K562 (cell line): Measurements from ENCODE around the gene IFRD1. TPM values are rescaled to one million over a fixed set of nuclear protein-coding genes. Genes with fewer than 3 reads are reported as not detected.

Experiments used
- ATAC-seq: fragments of 200-7000 bp; cut with Tn5 transposase; 3 replicates; pipeline ENCODE4 v1.9.1; 2020; ENCODE audit warnings: moderate library complexity
- BruUV-seq: library from RNA; stranded (reverse); fragments of 400-500 nt; replicated peaks from 2 replicates; lab custom pipeline; 2021; lab: Mats Ljungman, UMichigan
- CTCF ChIA-PET: fragments of 300-600 bp; formaldehyde crosslinking; extraction: SDS; loops from one replicate; lab custom pipeline; 2021; ENCODE audit warnings: low intra/inter-chr PET ratio; lab: Yijun Ruan, JAX
- POLR2A ChIA-PET: fragments of 300-600, 350-650 bp; sonication (Branson Sonifier 250); formaldehyde crosslinking; extraction: SDS; loops from one replicate; lab custom pipeline; 2021; ENCODE audit warnings: antibody characterized with exemption, inconsistent platforms; lab: Yijun Ruan, JAX
- DNase-seq, 4 experiments: peaks; one replicate each; pipeline versions ENCODE4 v3.0.0 to v3.0.0-alpha.2; 2011 to 2018; ENCODE audit warnings: low spot score in 3 of 4, mixed read lengths in 3 of 4; ENCODE audit errors: extremely low read depth in 1 of 4
- FAIRE-seq: peaks from 2 replicates; lab custom pipeline; 2011; peaks lifted over from hg19 to GRCh38; lab: Jason Lieb, UNC
- H2AFZ ChIP-seq: 2 replicates; pipeline ENCODE4 v1.6.0; 2011; ENCODE audit warnings: low read depth, low read length, control low read depth, inconsistent platforms
- H3K27ac ChIP-seq: fragments of 200-600 bp; 3 replicates; pipeline ENCODE4 v1.8.0; 2011; ENCODE audit warnings: low read depth, mild to moderate bottlenecking, control low read depth, inconsistent platforms, low read length, moderate library complexity, mixed read lengths; ENCODE audit errors: extremely low read depth
- H3K27me3 ChIP-seq, 2 experiments: fragments of 300-600 bp in 1 of 2; 2 replicates in 1 of 2; 3 replicates in 1 of 2; pipeline versions ENCODE4 v1.6.0 to v1.8.0; 2011; ENCODE audit warnings: inconsistent platforms in 2 of 2, low read length in 2 of 2, mild to moderate bottlenecking in 1 of 2, mixed read lengths in 1 of 2, moderate library complexity in 1 of 2; ENCODE audit not compliant: control insufficient read depth in 2 of 2, insufficient read depth in 2 of 2
- H3K36me3 ChIP-seq: fragments of 300-600 bp; 3 replicates; pipeline ENCODE4 v1.8.0; 2011; ENCODE audit warnings: mild to moderate bottlenecking, low read length, inconsistent platforms; ENCODE audit not compliant: control insufficient read depth, insufficient read depth
- H3K4me1 ChIP-seq, 2 experiments: fragments of 200-600 bp in 1 of 2; replicated peaks in 1 of 2; 2 replicates in 1 of 2; 3 replicates in 1 of 2; pipeline versions ENCODE4 v1.5.1 to v1.8.0; 2011; ENCODE audit warnings: inconsistent platforms in 2 of 2, low read length in 2 of 2, mild to moderate bottlenecking in 1 of 2, mixed read lengths in 1 of 2, moderate library complexity in 1 of 2; ENCODE audit not compliant: control insufficient read depth in 2 of 2, insufficient read depth in 2 of 2
- H3K4me2 ChIP-seq: 2 replicates; pipeline ENCODE4 v1.6.1; 2011; ENCODE audit warnings: low read length, control low read depth, inconsistent platforms, mixed read lengths; ENCODE audit not compliant: insufficient read depth
- H3K4me3 ChIP-seq: fragments of 200-600 bp; sonication (generic), shearing (Covaris generic); 2 replicates; pipeline ENCODE4 v1.5.1; 2016; ENCODE audit warnings: control low read depth, inconsistent platforms
- H3K79me2 ChIP-seq: fragments of 200-600 bp; 3 replicates; pipeline ENCODE4 v1.8.0; 2011; ENCODE audit warnings: low read length, inconsistent platforms; ENCODE audit not compliant: control insufficient read depth, insufficient read depth
- H3K9ac ChIP-seq, 2 experiments: 2 replicates each; pipeline versions ENCODE4 v1.6.0 to v1.6.1; 2011; ENCODE audit warnings: low read depth in 2 of 2, low read length in 2 of 2, control low read depth in 1 of 2, inconsistent platforms in 1 of 2, mild to moderate bottlenecking in 1 of 2, mixed read lengths in 1 of 2; ENCODE audit not compliant: insufficient read depth in 1 of 2
- H3K9me1 ChIP-seq: one replicate; pipeline ENCODE4 v1.6.0; 2011; ENCODE audit warnings: inconsistent platforms, mild to moderate bottlenecking, low read length, moderate library complexity; ENCODE audit not compliant: control insufficient read depth, insufficient read depth
- H3K9me3 ChIP-seq: replicated peaks from 2 replicates; pipeline ENCODE4 v1.5.1; 2011; ENCODE audit warnings: low read depth, low read length, inconsistent platforms; ENCODE audit not compliant: control insufficient read depth, insufficient read depth
- H4K20me1 ChIP-seq: replicated peaks from 2 replicates; pipeline ENCODE4 v1.6.1; 2011; ENCODE audit warnings: low read length, inconsistent platforms, mixed read lengths; ENCODE audit not compliant: control insufficient read depth, insufficient read depth
- BHLHE40 ChIP-seq: IDR thresholded peaks from 2 replicates; pipeline ENCODE4 v1.6.1; 2011; ENCODE audit warnings: low read length, improper control_type of control experiment
- BRF1 ChIP-seq: IDR thresholded peaks from 3 replicates; pipeline ENCODE4 v1.6.1; 2011; ENCODE audit warnings: borderline replicate concordance, mild to moderate bottlenecking; ENCODE audit not compliant: insufficient read length; ENCODE audit errors: extremely low read depth
- DMBX1 ChIP-seq: fragments of 250-450 bp; sonication (Bioruptor Pico); IDR thresholded peaks from 2 replicates; pipeline ENCODE4 v1.8.0; 2022; ENCODE audit warnings: inconsistent platforms, mild to moderate bottlenecking, moderate library complexity, borderline replicate concordance
- NFE2 ChIP-seq: IDR thresholded peaks from 2 replicates; pipeline ENCODE4 v1.6.1; 2014; ENCODE audit warnings: antibody characterized with exemption, low read depth
- NFYB ChIP-seq: IDR thresholded peaks from 2 replicates; pipeline ENCODE4 v1.6.1; 2011; ENCODE audit warnings: mild to moderate bottlenecking, moderate library complexity; ENCODE audit not compliant: insufficient read length; ENCODE audit errors: extremely low read depth
- NR2C1 ChIP-seq, 2 experiments: fragments of 450-650 bp; IDR thresholded peaks; 2 replicates each; pipeline ENCODE4 v1.6.1; 2017; ENCODE audit warnings: mild to moderate bottlenecking in 2 of 2, antibody characterized with exemption in 1 of 2, inconsistent platforms in 1 of 2, missing compliant biosample characterization in 1 of 2, missing genetic modification characterization in 1 of 2
- NR2C2 ChIP-seq, 2 experiments: fragments of 200-800 bp in 1 of 2; sonication (Bioruptor generic) in 1 of 2; sonication (generic) in 1 of 2; formaldehyde crosslinking in 1 of 2; IDR thresholded peaks; 2 replicates each; pipeline versions ENCODE4 v1.6.1 to v1.8.0; 2016 to 2022; ENCODE audit warnings: mild to moderate bottlenecking in 1 of 2, missing compliant biosample characterization in 1 of 2, missing genetic modification characterization in 1 of 2, missing genetic modification reagents in 1 of 2
- RFX1 ChIP-seq: fragments of 450-650 bp; IDR thresholded peaks from 2 replicates; pipeline ENCODE4 v1.6.1; 2016; ENCODE audit warnings: mild to moderate bottlenecking, moderate library complexity
- U2AF1 ChIP-seq: fragments of 200-400 bp; formaldehyde crosslinking; optimal IDR thresholded peaks from 2 replicates; pipeline ENCODE3; 2017; ENCODE audit warnings: mild to moderate bottlenecking, low read depth, low read length, moderate library complexity
- ZBED1 ChIP-seq: IDR thresholded peaks from 2 replicates; pipeline ENCODE4 v1.6.1; 2014
- ZFX ChIP-seq: sonication (generic); formaldehyde crosslinking; IDR thresholded peaks from 2 replicates; pipeline ENCODE4 v1.8.0; 2022; ENCODE audit warnings: mild to moderate bottlenecking, missing genetic modification reagents, moderate library complexity
- ZKSCAN8 ChIP-seq: fragments of 200-800 bp; sonication (Bioruptor generic); IDR thresholded peaks from 2 replicates; pipeline ENCODE4 v1.6.1; 2016; ENCODE audit warnings: missing genetic modification characterization, missing compliant biosample characterization
- ZNF217 ChIP-seq: sonication (generic); formaldehyde crosslinking; IDR thresholded peaks from 2 replicates; pipeline ENCODE4 v1.8.0; 2022; ENCODE audit warnings: mild to moderate bottlenecking, missing genetic modification reagents
- ZNF311 ChIP-seq: fragments of 250-450 bp; sonication (Bioruptor Pico); IDR thresholded peaks from 2 replicates; pipeline ENCODE4 v1.4.0; 2020; ENCODE audit warnings: mild to moderate bottlenecking, moderate library complexity
- ZNF766 ChIP-seq: fragments of 200-800 bp; sonication (Bioruptor generic); conservative IDR thresholded peaks from 2 replicates; pipeline ENCODE4 v1.6.1; 2016; ENCODE audit warnings: missing genetic modification characterization, missing compliant biosample characterization
- WGBS: fragments of 100-300 bp; shearing (Covaris generic); methylation state at CpG from one replicate; pipeline ENCODE4 v1.1.6; 2016; ENCODE audit warnings: low coverage, mixed read lengths; ENCODE audit not compliant: insufficient coverage; ENCODE audit errors: missing lambda C conversion rate; 5-methylcytosine and 5-hydroxymethylcytosine counted together
- in situ Hi-C: fragments of 300-500 bp; cut with MboI; formaldehyde crosslinking; loops from 4 replicates; pipeline ENCODE4 v1.15.0; 2018; ENCODE audit warnings: inconsistent platforms, mixed read lengths
- intact Hi-C: fragments of 100-400 bp; cut with micrococcal nuclease; formaldehyde crosslinking; loops from 2 replicates; pipeline ENCODE4 v1.14.2; 2022
- polyA plus RNA-seq, 8 experiments: library from polyadenylated mRNA; depleted of rRNA in 4 of 8; stranded (reverse) in 5 of 8; unstranded in 3 of 8; fragments of >200 nt; fragmentation: Nextera tagmentation in 2 of 8; fragmentation: Illumina TruSeq in 1 of 8; extraction: Ambion mirVana in 2 of 8; extraction: Trizol in 1 of 8; gene quantifications; 2 replicates each; pipeline versions ENCODE4 v1.2.1 to v1.2.3, GENCODE V29; 2011 to 2014; ENCODE audit warnings: inconsistent platforms in 1 of 8, missing spikeins in 1 of 8
- total RNA-seq, 7 experiments: library from RNA; depleted of rRNA in 6 of 7; stranded (reverse); fragments of >200 nt in 6 of 7; fragmentation: Illumina TruSeq in 2 of 7; extraction: Trizol in 2 of 7; gene quantifications; 2 replicates each; pipeline versions ENCODE4 v1.2.1 to v1.2.3, GENCODE V29; 2011 to 2021; ENCODE audit warnings: low replicate concordance in 1 of 7
- TF ChIP-seq, protein P1 (sequence below): fragments of 450-650 bp; IDR thresholded peaks from 2 replicates; pipeline ENCODE4 v1.6.1; 2016; ENCODE audit warnings: missing biosample characterization, missing genetic modification characterization
- TF ChIP-seq, protein P2 (sequence below): fragments of 450-650 bp; formaldehyde crosslinking; IDR thresholded peaks from 2 replicates; pipeline ENCODE4 v1.4.0; 2020; ENCODE audit warnings: mild to moderate bottlenecking, mixed read lengths
- TF ChIP-seq, protein P3 (sequence below), 3 experiments: IDR thresholded peaks in 2 of 3; conservative IDR thresholded peaks in 1 of 3; 2 replicates each; pipeline ENCODE4 v1.5.1; 2011 to 2012; ENCODE audit warnings: low read length in 3 of 3, mild to moderate bottlenecking in 3 of 3, control low read depth in 2 of 3, improper control_type of control experiment in 1 of 3, inconsistent platforms in 1 of 3, low read depth in 1 of 3, mixed read lengths in 1 of 3, moderate library complexity in 1 of 3; ENCODE audit not compliant: insufficient read depth in 2 of 3

IFRD1 gene
- total and polyA plus RNA-seq, 9 of the 15 experiments (the other 6 are each of a cell fraction or from before 2014, with no cell fraction given), result 27.6 to 81.8 (median 68.1) TPM

DNA sequence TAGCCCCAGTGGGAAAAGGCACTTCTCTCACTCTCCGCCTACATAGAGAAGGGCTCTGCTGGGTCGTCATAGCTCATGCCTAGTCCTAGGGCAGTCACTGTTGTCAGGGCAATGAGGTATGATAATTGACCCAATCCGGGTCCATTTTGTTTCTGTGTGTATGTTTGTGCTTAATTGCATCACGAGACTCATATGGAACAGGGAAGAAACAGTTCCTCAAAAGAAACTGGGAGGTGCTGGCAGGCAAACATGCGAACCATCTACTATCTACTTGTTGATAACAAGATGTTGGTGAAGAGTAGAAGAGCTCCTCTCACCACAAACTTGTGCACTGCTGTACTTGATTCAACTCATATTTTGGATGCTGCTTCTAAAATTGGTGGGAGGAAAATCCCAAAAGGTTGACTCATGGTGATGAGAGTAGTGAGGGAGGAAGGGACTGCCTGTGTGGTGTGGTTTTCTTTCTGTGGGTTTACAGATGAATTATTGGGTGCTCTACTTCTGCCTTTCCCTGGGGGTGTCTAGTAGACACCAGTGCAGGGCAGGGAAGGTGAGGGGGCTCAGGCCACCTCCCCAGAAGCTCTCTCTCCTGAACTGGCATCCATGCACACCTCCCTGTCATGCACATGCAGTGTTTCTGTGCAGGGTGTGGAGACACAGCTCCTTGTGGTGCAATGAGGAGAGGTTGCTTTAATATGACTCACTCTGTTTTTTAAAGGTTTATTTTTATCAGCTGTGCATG lies 59.9 kb downstream of the IFRD1 start:
- Histone ChIP-seq H4K20me1 (0 out of 2 replicates have a peak, but pooled peaks cover 2% of the 10 kb centered on the region), H3K27ac (no peak overlapping the region), H3K9me1 (no peaks in the 10 kb centered on the region), H3K4me2 (no peak overlapping the region), H3K4me3 (no peak overlapping the region), H2AFZ (no peak overlapping the region), H3K36me3 (no peaks in the 10 kb centered on the region), H3K27me3 (peaks cover 25 to 43% of the 10 kb centered on the region in 2 experiments), H3K9ac (no peak overlapping the region), H3K9me3 (no peaks in the 10 kb centered on the region), H3K79me2 (no peaks in the 10 kb centered on the region), H3K4me1 (peaks cover 0 to 9% of the 10 kb centered on the region in 2 experiments; a peak in 2 of 5 replicates)
- WGBS, result 1% methylated on average over 5 of the region's 5 CpGs
- in situ Hi-C loops (no loop called here), intact Hi-C loops (no loop called here)
- ATAC-seq, result no peak
- BruUV-seq, result no TSS peak
- no peak for FAIRE-seq
- DNase-seq, result no peak
- ChIA-PET CTCF (no interaction called here), POLR2A (no interaction called here)
- TF ChIP-seq BRF1 (no peak), ZFX (no peak), ZNF311 (CRISPR knock-in tag) (no peak), DMBX1 (CRISPR knock-in tag) (no peak), NR2C2 (CRISPR knock-in tag; IDR thresholded peaks at IDR 0.05) (no peak), NR2C2 (tag; IDR thresholded peaks at IDR 0.05) (no peak), RFX1 (peak; percentile 21; the same call in 1 of the 2 replicates), U2AF1 (no peak), NR2C1 (IDR thresholded peaks at IDR 0.05) (no peak), NR2C1 (tag; IDR thresholded peaks at IDR 0.05) (no peak), ZKSCAN8 (CRISPR knock-in tag) (no peak), NFE2 (no peak), NFYB (no peak), ZNF766 (CRISPR knock-in tag) (0 out of 2 replicates have a peak, but pooled peaks have one; percentile 20), ZBED1 (no peak), BHLHE40 (peak; percentile 30; the same call in 1 of the 2 replicates), ZNF217 (no peak)
- TF ChIP-seq, protein P1, sequence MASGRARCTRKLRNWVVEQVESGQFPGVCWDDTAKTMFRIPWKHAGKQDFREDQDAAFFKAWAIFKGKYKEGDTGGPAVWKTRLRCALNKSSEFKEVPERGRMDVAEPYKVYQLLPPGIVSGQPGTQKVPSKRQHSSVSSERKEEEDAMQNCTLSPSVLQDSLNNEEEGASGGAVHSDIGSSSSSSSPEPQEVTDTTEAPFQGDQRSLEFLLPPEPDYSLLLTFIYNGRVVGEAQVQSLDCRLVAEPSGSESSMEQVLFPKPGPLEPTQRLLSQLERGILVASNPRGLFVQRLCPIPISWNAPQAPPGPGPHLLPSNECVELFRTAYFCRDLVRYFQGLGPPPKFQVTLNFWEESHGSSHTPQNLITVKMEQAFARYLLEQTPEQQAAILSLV (tag), result no peak
- TF ChIP-seq, protein P2, sequence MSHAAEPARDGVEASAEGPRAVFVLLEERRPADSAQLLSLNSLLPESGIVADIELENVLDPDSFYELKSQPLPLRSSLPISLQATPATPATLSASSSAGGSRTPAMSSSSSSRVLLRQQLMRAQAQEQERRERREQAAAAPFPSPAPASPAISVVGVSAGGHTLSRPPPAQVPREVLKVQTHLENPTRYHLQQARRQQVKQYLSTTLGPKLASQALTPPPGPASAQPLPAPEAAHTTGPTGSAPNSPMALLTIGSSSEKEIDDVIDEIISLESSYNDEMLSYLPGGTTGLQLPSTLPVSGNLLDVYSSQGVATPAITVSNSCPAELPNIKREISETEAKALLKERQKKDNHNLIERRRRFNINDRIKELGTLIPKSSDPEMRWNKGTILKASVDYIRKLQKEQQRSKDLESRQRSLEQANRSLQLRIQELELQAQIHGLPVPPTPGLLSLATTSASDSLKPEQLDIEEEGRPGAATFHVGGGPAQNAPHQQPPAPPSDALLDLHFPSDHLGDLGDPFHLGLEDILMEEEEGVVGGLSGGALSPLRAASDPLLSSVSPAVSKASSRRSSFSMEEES (CRISPR knock-in tag), result 0 out of 2 replicates have a peak, but pooled peaks have one; percentile 14
- TF ChIP-seq, protein P3, sequence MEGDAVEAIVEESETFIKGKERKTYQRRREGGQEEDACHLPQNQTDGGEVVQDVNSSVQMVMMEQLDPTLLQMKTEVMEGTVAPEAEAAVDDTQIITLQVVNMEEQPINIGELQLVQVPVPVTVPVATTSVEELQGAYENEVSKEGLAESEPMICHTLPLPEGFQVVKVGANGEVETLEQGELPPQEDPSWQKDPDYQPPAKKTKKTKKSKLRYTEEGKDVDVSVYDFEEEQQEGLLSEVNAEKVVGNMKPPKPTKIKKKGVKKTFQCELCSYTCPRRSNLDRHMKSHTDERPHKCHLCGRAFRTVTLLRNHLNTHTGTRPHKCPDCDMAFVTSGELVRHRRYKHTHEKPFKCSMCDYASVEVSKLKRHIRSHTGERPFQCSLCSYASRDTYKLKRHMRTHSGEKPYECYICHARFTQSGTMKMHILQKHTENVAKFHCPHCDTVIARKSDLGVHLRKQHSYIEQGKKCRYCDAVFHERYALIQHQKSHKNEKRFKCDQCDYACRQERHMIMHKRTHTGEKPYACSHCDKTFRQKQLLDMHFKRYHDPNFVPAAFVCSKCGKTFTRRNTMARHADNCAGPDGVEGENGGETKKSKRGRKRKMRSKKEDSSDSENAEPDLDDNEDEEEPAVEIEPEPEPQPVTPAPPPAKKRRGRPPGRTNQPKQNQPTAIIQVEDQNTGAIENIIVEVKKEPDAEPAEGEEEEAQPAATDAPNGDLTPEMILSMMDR (IDR thresholded peaks at IDR 0.05 in 2 of 3, conservative IDR thresholded peaks at IDR 0.05 in 1 of 3; ENCODE audit: insufficient read depth in 2 of 3, low read depth in 1 of 3, low read length in 3 of 3), result no peak
